Aorta (tissue), 5 donors: ENCODE results near the gene PARD3. TPM values are rescaled to one million over a fixed set of nuclear protein-coding genes. Genes with fewer than 3 reads are reported as not detected.

Source experiments
- ATAC-seq: fragments of 200-7000 bp; cut with Tn5 transposase; one replicate; pipeline ENCODE4 v1.9.1; 2022; ENCODE audit warnings: moderate library complexity; ENCODE audit not compliant: low FRiP score
- DNase-seq, 2 donors: peaks; one replicate each; pipeline ENCODE4 v3.0.0-alpha.2; 2020
- H3K27ac ChIP-seq, 2 donors: one replicate each; pipeline ENCODE4 v1.5.1; 2013; ENCODE audit warnings: low read length in 2 of 2, mild to moderate bottlenecking in 2 of 2, moderate library complexity in 2 of 2, control low read depth in 1 of 2, inconsistent platforms in 1 of 2, low read depth in 1 of 2
- H3K27me3 ChIP-seq, 2 donors: one replicate each; pipeline ENCODE4 v1.6.1; 2013; ENCODE audit warnings: control low read depth in 1 of 2, low read length in 1 of 2, mild to moderate bottlenecking in 1 of 2, moderate library complexity in 1 of 2; ENCODE audit not compliant: insufficient read depth in 2 of 2, control insufficient read depth in 1 of 2
- H3K36me3 ChIP-seq, 2 donors: one replicate each; pipeline ENCODE4 v1.6.1; 2013; ENCODE audit warnings: control low read depth in 1 of 2, low read length in 1 of 2, mild to moderate bottlenecking in 1 of 2; ENCODE audit not compliant: insufficient read depth in 2 of 2, control insufficient read depth in 1 of 2
- H3K4me1 ChIP-seq, 2 donors: one replicate each; pipeline ENCODE4 v1.6.1; 2013; ENCODE audit warnings: low read length in 2 of 2, control low read depth in 1 of 2, mild to moderate bottlenecking in 1 of 2, moderate library complexity in 1 of 2; ENCODE audit not compliant: insufficient read depth in 2 of 2, control insufficient read depth in 1 of 2
- H3K4me3 ChIP-seq, 2 donors: one replicate each; pipeline ENCODE4 v1.5.1; 2013; ENCODE audit warnings: low read length in 2 of 2, control low read depth in 1 of 2, mild to moderate bottlenecking in 1 of 2
- H3K9me3 ChIP-seq: one replicate; pipeline ENCODE4 v1.6.1; 2013; ENCODE audit warnings: mild to moderate bottlenecking, low read length; ENCODE audit not compliant: control insufficient read depth
- WGBS, 2 donors: extraction: QIAGEN DNeasy Blood & Tissue Kit; methylation state at CpG; one replicate each; pipeline ENCODE4 v1.1.7; 2013; 5-methylcytosine and 5-hydroxymethylcytosine counted together
- intact Hi-C, 2 donors: fragments of 100-400 bp; cut with DNase I; formaldehyde crosslinking; loops; one replicate each; pipeline versions ENCODE4 v1.14.2 to v1.15.0; 2022
- polyA plus RNA-seq, 2 donors: library from polyadenylated mRNA; stranded (reverse); fragments of 200-250 nt; gene quantifications; one replicate each; pipeline ENCODE4 v1.2.3, GENCODE V29; 2013
- total RNA-seq, 2 donors: library from RNA; stranded (reverse); fragmentation: NEBNext Ultra II Directional; extraction: Animal tissue kit (Norgen Biotek cat#: 25700); gene quantifications; one replicate each; pipeline ENCODE4 v1.2.1, GENCODE V29; 2021
- donor health status: healthy with polysubstance abuse.
- donor health status: Bipolar disorder and iron deficiency.
- donor health status: DM: no; HTN: no; CAD: no.
- donor health status: DM: no; HTN: no; CAD: no.
- donor health status: DM: yes; HTN: yes; CAD: no.

PARD3 gene
- total and polyA plus RNA-seq, 4 donors, result 6.4 to 33.0 (median 28.7) TPM

DNA sequence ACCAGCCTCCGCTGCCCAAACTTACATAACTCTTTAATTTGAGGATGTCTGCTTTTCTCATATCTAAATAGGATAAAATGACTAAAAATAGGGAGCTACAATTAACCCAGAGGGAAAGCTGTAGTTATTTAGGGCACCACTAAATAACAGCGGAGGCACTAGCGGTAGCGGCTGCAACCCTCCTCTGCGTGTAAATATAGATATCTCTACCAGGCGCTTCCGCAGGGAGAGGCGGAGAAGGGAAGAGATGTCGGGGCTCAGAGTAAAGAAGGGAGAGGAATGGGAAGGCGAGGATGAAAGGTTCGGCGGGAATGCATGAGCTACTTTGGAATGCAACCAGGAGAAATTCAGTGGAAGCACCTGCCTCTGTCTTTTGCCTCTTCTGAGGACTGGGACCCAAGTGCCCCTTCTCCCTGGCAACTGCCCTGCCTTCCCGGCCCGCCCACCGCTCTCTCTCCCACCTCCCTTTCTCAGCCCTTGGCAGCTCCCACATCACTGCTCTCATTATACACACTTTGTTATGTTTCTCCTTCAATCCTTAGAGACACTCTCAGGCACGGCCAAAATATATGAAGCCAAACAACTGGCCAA is 698.3 kb downstream of the PARD3 start:
- ATAC-seq, result peak; percentile 23
- Histone ChIP-seq H3K27ac (no peak overlapping the region), H3K4me1 (peaks cover 0 to 4% of the 10 kb centered on the region in 2 donors), H3K9me3 (no peaks in the 10 kb centered on the region), H3K4me3 (no peak overlapping the region), H3K27me3 (no peaks in the 10 kb centered on the region), H3K36me3 (no peaks in the 10 kb centered on the region)
- DNase-seq, result no peak
- WGBS, 2 donors, result 8 to 9% methylated on average over 16 of the region's 16 CpGs
- intact Hi-C loops, result no loop called here

DNA sequence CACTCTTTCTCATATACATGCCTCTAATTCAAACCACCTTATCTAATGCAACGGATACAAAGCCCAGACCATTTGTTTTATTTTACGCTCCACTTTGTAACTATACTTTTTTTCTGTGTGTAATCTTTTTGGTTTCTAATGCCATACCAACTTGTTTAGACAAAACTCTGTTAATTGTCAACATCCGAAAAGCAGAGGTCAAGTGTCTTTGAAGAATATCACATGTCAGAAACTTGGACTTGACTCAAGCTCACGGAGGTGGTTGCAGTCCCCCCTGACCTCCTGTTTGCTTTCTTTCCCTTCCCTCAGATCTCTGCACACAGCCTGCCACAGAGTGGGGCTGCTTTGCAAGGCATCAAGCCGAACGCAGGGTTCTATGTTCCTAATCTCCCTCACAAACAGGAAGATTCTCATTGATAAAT is 698.9 kb downstream of the PARD3 start:
- WGBS, 2 donors, result 21 to 24% methylated on average over 6 of the region's 6 CpGs
- no peaks in the 10 kb centered on the region for H3K9me3 ChIP-seq
- peaks cover 0 to 4% of the 10 kb centered on the region in 2 donors for H3K4me1 ChIP-seq
- H3K36me3 ChIP-seq, result no peaks in the 10 kb centered on the region
- H3K27ac ChIP-seq, result no peak overlapping the region
- H3K27me3 ChIP-seq, result no peaks in the 10 kb centered on the region
- ATAC-seq (no peak), DNase-seq (no peak)
- intact Hi-C loops, result no loop called here
- H3K4me3 ChIP-seq, result no peak overlapping the region

DNA sequence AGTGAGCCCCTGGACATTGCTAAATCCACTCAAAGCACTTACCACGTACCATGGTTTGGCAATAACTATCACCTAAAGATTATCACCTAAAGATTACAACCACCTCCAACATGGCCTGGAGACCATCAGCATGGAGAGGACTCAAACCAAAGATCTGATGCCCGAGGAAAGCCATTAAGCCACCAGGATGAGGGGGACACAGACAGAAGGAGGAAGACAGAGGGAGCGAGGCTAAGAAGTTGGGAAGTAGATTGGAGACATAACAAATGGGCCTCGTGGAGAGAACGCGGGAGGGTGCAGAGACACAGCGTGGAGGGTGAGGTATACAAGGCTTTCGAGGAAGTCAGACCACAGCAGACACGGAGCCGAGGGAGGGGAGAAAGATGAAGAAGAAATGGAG is 700.2 kb downstream of the PARD3 start:
- no peak for ATAC-seq
- Histone ChIP-seq H3K4me3 (no peak overlapping the region), H3K4me1 (peaks cover 0 to 4% of the 10 kb centered on the region in 2 donors), H3K9me3 (no peaks in the 10 kb centered on the region), H3K36me3 (no peaks in the 10 kb centered on the region), H3K27ac (no peak overlapping the region), H3K27me3 (no peaks in the 10 kb centered on the region)
- intact Hi-C loops, result no loop called here
- WGBS, 2 donors, result 89 to 93% methylated on average over 10 of the region's 10 CpGs
- DNase-seq, result no peak

DNA sequence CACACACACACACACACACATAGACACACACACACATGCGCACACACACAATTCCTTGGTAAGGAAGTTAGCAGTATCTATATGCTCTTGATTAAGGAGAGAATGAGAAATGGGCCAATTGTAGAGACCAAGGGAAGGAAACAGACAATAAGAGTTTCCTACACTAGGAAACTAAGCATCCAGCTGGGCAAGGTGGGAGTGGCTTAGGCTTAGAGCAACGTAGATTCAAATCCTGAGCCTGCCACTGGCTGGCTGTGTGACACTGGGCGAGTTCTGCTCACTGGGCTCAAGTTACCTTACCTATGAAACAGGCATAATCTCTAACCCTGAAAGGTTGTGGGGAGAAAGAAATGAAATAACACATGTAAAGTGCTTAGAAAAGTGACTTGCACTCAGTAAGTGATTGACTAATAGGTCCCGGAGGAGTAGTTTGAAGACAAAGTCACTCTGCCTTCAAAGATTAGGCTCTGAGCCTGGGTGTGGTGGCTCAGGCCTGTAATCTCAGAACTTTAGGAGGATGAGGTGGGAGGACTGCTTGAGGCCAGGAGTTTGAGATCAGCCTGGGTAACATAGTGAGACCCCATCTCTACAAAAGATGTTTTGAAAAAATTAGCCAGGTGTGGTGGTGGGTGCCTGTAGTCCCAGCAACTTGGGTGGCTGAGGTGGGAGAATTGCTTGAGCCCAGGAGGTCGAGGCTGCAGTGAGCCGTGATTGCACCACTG is 701.4 kb downstream of the PARD3 start:
- no peak for ATAC-seq
- Histone ChIP-seq H3K27ac (no peak overlapping the region), H3K27me3 (no peaks in the 10 kb centered on the region), H3K4me1 (peaks cover 0 to 4% of the 10 kb centered on the region in 2 donors), H3K4me3 (no peak overlapping the region), H3K9me3 (no peaks in the 10 kb centered on the region), H3K36me3 (no peaks in the 10 kb centered on the region)
- WGBS, 2 donors, result 87 to 89% methylated on average over 6 of the region's 6 CpGs
- no peak for DNase-seq
- intact Hi-C loops, result no loop called here

DNA sequence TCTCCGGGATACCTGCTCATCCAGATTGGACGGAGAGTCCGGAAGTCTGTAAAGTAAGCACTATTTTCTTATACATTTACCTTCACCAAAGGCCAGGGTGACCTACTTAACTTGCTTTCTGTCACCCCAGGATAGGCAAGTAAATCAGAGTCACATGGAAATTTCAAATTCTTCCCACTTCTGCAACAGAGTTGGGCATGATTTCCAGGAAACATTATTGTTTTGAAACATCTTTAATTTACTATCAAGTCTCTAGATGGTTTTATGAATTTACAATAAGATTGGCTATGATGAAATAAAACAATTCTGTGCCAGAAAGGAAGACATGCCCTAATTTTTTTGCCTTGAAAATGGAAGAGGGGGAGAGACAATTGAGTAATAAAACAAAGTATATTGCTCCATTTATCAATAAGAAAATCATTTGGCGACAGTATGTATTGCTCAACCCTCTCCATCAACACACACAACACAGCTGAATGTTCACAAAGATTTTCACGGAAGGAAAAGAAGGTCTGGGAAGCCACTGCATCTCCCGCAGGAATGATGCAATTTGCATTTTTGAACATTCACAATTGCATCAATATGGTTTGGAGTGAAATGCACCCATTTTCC is 702.8 kb downstream of the PARD3 start:
- intact Hi-C loops, result no loop called here
- 79 to 87% methylated on average over 6 of the region's 6 CpGs for WGBS, 2 donors
- no peaks in the 10 kb centered on the region for H3K4me1 ChIP-seq
- H3K9me3 ChIP-seq, result no peaks in the 10 kb centered on the region
- no peak for DNase-seq
- H3K36me3 ChIP-seq, result no peaks in the 10 kb centered on the region
- H3K27ac ChIP-seq, result no peak overlapping the region
- H3K4me3 ChIP-seq, result no peak overlapping the region
- H3K27me3 ChIP-seq, result no peaks in the 10 kb centered on the region
- ATAC-seq, result peak; percentile 61

DNA sequence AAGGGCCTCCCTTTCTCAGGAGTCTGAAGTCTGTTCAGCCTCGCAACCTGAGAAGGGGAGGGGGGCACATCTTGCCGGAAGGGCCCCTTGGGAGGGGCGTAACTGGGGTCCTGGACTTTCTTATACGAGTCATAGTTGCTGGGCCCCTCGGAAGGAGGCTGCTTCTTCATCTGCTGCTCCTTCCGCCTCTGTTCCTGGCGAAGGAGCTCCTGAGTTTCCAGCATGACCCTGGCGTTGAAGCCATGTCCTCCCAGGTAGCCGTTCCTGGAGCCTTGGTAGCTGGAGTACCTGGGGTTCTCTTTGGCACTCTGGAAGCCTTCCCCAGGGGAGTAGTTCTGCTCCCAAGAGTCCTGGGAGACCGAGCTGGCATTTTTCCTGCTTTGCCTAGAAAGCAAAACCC is 703.9 kb downstream of the PARD3 start:
- H3K27ac ChIP-seq, result no peak overlapping the region
- ATAC-seq, result no peak
- H3K4me3 ChIP-seq, result no peak overlapping the region
- intact Hi-C loops, result no loop called here
- WGBS, 2 donors, result 93% methylated on average over 10 of the region's 10 CpGs
- H3K4me1 ChIP-seq, result no peaks in the 10 kb centered on the region
- no peaks in the 10 kb centered on the region for H3K9me3 ChIP-seq
- no peak for DNase-seq
- no peaks in the 10 kb centered on the region for H3K27me3 ChIP-seq
- H3K36me3 ChIP-seq, result no peaks in the 10 kb centered on the region

DNA sequence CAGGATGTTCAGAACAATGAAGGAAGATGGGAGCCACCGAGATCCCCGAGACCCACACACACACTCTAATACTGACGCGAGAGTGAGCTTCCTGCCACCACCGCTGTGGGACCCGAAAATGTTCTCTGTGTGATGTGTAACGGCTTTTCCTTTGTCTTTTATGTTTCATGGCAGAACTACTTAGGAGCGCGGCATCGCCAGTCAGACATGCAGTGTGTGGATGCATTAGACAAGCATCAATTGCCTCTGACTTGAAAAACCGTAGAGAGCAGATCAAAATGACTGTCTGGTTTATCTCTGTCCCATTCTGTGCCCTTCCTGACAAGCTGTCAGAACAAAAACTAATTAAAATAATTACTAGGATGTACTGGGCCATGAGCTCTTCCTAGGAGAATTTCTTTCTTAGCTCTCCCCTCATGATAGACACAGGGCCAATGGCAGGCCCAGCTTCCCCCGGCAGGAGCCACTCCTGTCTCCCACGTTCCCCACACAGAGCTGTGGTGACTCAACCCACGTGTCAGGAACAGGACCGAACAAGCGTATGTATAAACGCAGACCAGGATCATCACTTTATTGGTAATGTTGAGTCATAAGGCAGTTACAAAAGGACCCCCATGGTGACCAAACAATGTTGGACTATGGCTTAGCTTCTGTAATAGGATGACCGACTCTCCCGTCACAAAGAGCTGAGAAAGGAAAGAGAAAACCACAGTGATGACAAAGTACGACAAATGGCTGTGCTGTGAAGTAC is 705.0 kb downstream of the PARD3 start:
- H3K27ac ChIP-seq, result no peak overlapping the region
- intact Hi-C loops, result loop anchor here in 1 of 2 donors (10.0 kb wide), 1 partner anchor 775 kb away; the partner anchor contains the start of gene NRP1
- DNase-seq (no peak), ATAC-seq (no peak)
- no peaks in the 10 kb centered on the region for H3K27me3 ChIP-seq
- 91 to 93% methylated on average over 20 of the region's 20 CpGs for WGBS, 2 donors
- no peaks in the 10 kb centered on the region for H3K9me3 ChIP-seq
- H3K4me3 ChIP-seq, result no peak overlapping the region
- H3K4me1 ChIP-seq, result no peaks in the 10 kb centered on the region
- no peaks in the 10 kb centered on the region for H3K36me3 ChIP-seq

DNA sequence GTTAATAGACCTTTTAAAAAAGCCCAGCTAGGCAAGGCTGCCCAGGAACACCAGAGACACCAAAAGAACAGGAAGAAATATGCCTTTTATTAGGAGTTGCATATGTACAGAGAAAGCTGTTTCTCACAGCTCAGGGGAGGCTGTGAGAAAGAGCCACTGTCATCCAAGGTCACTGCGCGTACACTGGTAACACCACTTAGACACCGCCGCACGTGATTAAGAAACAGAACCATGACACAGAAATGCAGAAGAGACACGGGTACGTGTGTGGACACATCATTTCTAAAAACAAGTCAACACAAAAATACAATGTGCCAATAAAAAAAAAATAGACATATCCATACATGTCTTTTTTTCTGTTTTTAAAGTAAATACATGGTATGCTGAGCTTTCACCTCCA is 705.6 kb downstream of the PARD3 start:
- intact Hi-C loops, result loop anchor here in 1 of 2 donors (10.0 kb wide), 1 partner anchor 775 kb away; the partner anchor contains the start of gene NRP1
- no peak for DNase-seq
- no peak overlapping the region for H3K27ac ChIP-seq
- ATAC-seq, result no peak
- WGBS, 2 donors, result 96 to 97% methylated on average over 7 of the region's 7 CpGs
- no peaks in the 10 kb centered on the region for H3K9me3 ChIP-seq
- H3K4me3 ChIP-seq, result no peak overlapping the region
- H3K27me3 ChIP-seq, result no peaks in the 10 kb centered on the region
- H3K4me1 ChIP-seq, result no peaks in the 10 kb centered on the region
- no peaks in the 10 kb centered on the region for H3K36me3 ChIP-seq
